IMR-90 (cell line): Measurements from ENCODE around the gene PEX10. TPM values are rescaled to one million over a fixed set of nuclear protein-coding genes. Genes with fewer than 3 reads are reported as not detected.

Source experiments
- ATAC-seq: fragments of 200-7000 bp; cut with Tn5 transposase; 2 replicates; pipeline ENCODE4 v1.9.1; 2020; ENCODE audit warnings: low read depth, mild to moderate bottlenecking, moderate library complexity
- BruUV-seq: library from RNA; stranded (reverse); fragments of 400-500 nt; replicated peaks from 2 replicates; lab custom pipeline; 2021; lab: Mats Ljungman, UMichigan
- CTCF ChIA-PET: fragments of 300-600 bp; formaldehyde crosslinking; extraction: SDS; loops from one replicate; lab custom pipeline; 2021; ENCODE audit warnings: antibody characterized with exemption; lab: Yijun Ruan, JAX
- POLR2A ChIA-PET: fragments of 300-600 bp; sonication (Branson Sonifier 250); formaldehyde crosslinking; loops from one replicate; lab custom pipeline; 2022; ENCODE audit warnings: antibody characterized with exemption; ENCODE audit not compliant: unreplicated experiment; lab: Charles Lee
- DNase-seq: peaks from one replicate; pipeline ENCODE4 v3.0.0; 2013
- H2AFZ ChIP-seq: replicated peaks from 2 replicates; pipeline ENCODE3; 2013; ENCODE audit warnings: low read length, mild to moderate bottlenecking; ENCODE audit not compliant: poor library complexity
- H2AK5ac ChIP-seq: 2 replicates; pipeline ENCODE4 v1.6.1; 2013; ENCODE audit warnings: low read depth, low read length, inconsistent platforms
- H2AK9ac ChIP-seq: replicated peaks from 2 replicates; pipeline ENCODE3; 2013; ENCODE audit warnings: mild to moderate bottlenecking, low read depth, low read length, moderate library complexity; ENCODE audit not compliant: poor library complexity
- H2BK120ac ChIP-seq: 2 replicates; pipeline ENCODE4 v1.6.1; 2013; ENCODE audit warnings: low read depth, low read length, inconsistent platforms
- H2BK15ac ChIP-seq: 3 replicates; pipeline ENCODE4 v1.6.1; 2013; ENCODE audit warnings: low read depth, low read length, inconsistent platforms
- H2BK20ac ChIP-seq: 2 replicates; pipeline ENCODE4 v1.6.1; 2013; ENCODE audit warnings: low read depth, mild to moderate bottlenecking, inconsistent platforms, low read length, moderate library complexity
- H2BK5ac ChIP-seq: 2 replicates; pipeline ENCODE4 v1.6.1; 2013; ENCODE audit warnings: mild to moderate bottlenecking, low read depth, low read length, inconsistent platforms; ENCODE audit not compliant: poor library complexity, severe bottlenecking
- H3K14ac ChIP-seq: replicated peaks from 2 replicates; pipeline ENCODE4 v1.6.1; 2013; ENCODE audit warnings: low read depth, low read length, inconsistent platforms
- H3K18ac ChIP-seq: 2 replicates; pipeline ENCODE4 v1.6.1; 2013; ENCODE audit warnings: low read depth, low read length, control low read depth
- H3K23ac ChIP-seq: 2 replicates; pipeline ENCODE4 v1.6.1; 2013; ENCODE audit warnings: low read depth, low read length, inconsistent platforms
- H3K27ac ChIP-seq: 2 replicates; pipeline ENCODE4 v1.5.1; 2013; ENCODE audit warnings: mild to moderate bottlenecking, control low read depth, low read length; ENCODE audit not compliant: insufficient read depth
- H3K27me3 ChIP-seq: 2 replicates; pipeline ENCODE4 v1.6.1; 2013; ENCODE audit warnings: low read length; ENCODE audit not compliant: control insufficient read depth, insufficient read depth
- H3K36me3 ChIP-seq: 2 replicates; pipeline ENCODE4 v1.6.1; 2013; ENCODE audit warnings: low read length, mixed read lengths; ENCODE audit not compliant: control insufficient read depth, insufficient read depth
- H3K4ac ChIP-seq: 2 replicates; pipeline ENCODE4 v1.6.1; 2013; ENCODE audit warnings: low read depth, low read length, inconsistent platforms
- H3K4me1 ChIP-seq: 2 replicates; pipeline ENCODE4 v1.6.1; 2013; ENCODE audit warnings: low read length, mixed read lengths; ENCODE audit not compliant: control insufficient read depth, insufficient read depth
- H3K4me2 ChIP-seq: 2 replicates; pipeline ENCODE4 v1.6.1; 2013; ENCODE audit warnings: low read depth, mild to moderate bottlenecking, control low read depth, low read length, moderate library complexity
- H3K4me3 ChIP-seq: 2 replicates; pipeline ENCODE4 v1.5.1; 2013; ENCODE audit warnings: low read depth, mild to moderate bottlenecking, control low read depth, low read length, moderate library complexity; ENCODE audit not compliant: insufficient read depth
- H3K56ac ChIP-seq: 2 replicates; pipeline ENCODE4 v1.6.1; 2013; ENCODE audit warnings: low read length, inconsistent platforms; ENCODE audit not compliant: insufficient read depth; ENCODE audit errors: extremely low read depth
- H3K79me1 ChIP-seq, 2 experiments: 2 replicates each; pipeline ENCODE4 v1.6.1; 2013; ENCODE audit warnings: low read length in 2 of 2, inconsistent platforms in 1 of 2, low read depth in 1 of 2
- H3K9ac ChIP-seq: 2 replicates; pipeline ENCODE4 v1.6.1; 2013; ENCODE audit warnings: low read depth, low read length, control low read depth
- H3K9me1 ChIP-seq: 2 replicates; pipeline ENCODE4 v1.6.1; 2013; ENCODE audit warnings: low read length, inconsistent platforms; ENCODE audit not compliant: insufficient read depth
- H3K9me3 ChIP-seq: 2 replicates; pipeline ENCODE4 v1.6.1; 2013; ENCODE audit warnings: low read length; ENCODE audit not compliant: control insufficient read depth, insufficient read depth
- H4K20me1 ChIP-seq: 2 replicates; pipeline ENCODE4 v1.6.1; 2013; ENCODE audit warnings: low read length, inconsistent platforms; ENCODE audit not compliant: insufficient read depth
- H4K5ac ChIP-seq: 2 replicates; pipeline ENCODE4 v1.6.1; 2013; ENCODE audit warnings: mild to moderate bottlenecking, low read depth, low read length, control low read depth
- H4K8ac ChIP-seq, 2 experiments: 2 replicates each; pipeline ENCODE4 v1.6.1; 2013; ENCODE audit warnings: low read depth in 2 of 2, low read length in 2 of 2, control low read depth in 1 of 2, inconsistent platforms in 1 of 2
- H4K91ac ChIP-seq: 2 replicates; pipeline ENCODE4 v1.6.1; 2013; ENCODE audit warnings: low read depth, low read length, inconsistent platforms; ENCODE audit not compliant: insufficient read depth
- BHLHE40 ChIP-seq: fragments of 150-350 bp; IDR thresholded peaks from 2 replicates; pipeline ENCODE4 v1.6.1; 2016; ENCODE audit warnings: mild to moderate bottlenecking, low read depth, low read length
- CEBPB ChIP-seq: IDR thresholded peaks from 2 replicates; pipeline ENCODE4 v1.6.1; 2012; ENCODE audit warnings: low read depth, low read length, improper control_type of control experiment
- CHD1 ChIP-seq: IDR thresholded peaks from 2 replicates; pipeline ENCODE4 v1.6.1; 2012; ENCODE audit warnings: low read depth, low read length, improper control_type of control experiment
- FOS ChIP-seq: fragments of 150-350 bp; IDR thresholded peaks from 2 replicates; pipeline ENCODE4 v1.6.1; 2016; ENCODE audit warnings: low read depth, low read length
- MAFK ChIP-seq: IDR thresholded peaks from 2 replicates; pipeline ENCODE4 v1.6.1; 2012; ENCODE audit warnings: low read depth, low read length, improper control_type of control experiment
- MAZ ChIP-seq: IDR thresholded peaks from 2 replicates; pipeline ENCODE4 v1.6.1; 2012; ENCODE audit warnings: low read depth, mild to moderate bottlenecking, low read length, improper control_type of control experiment, moderate library complexity, borderline replicate concordance
- MXI1 ChIP-seq: IDR thresholded peaks from 2 replicates; pipeline ENCODE4 v1.6.1; 2012; ENCODE audit warnings: low read depth, mild to moderate bottlenecking, low read length, moderate library complexity, borderline replicate concordance
- RFX5 ChIP-seq: IDR thresholded peaks from 2 replicates; pipeline ENCODE4 v1.8.0; 2012; ENCODE audit warnings: low read depth, mild to moderate bottlenecking, low read length, moderate library complexity
- SMC3 ChIP-seq: fragments of 150-350 bp; IDR thresholded peaks from 2 replicates; pipeline ENCODE4 v1.6.1; 2016; ENCODE audit warnings: low read depth, mild to moderate bottlenecking, antibody characterized with exemption, low read length, moderate library complexity
- USF2 ChIP-seq: fragments of 150-350 bp; IDR thresholded peaks from 2 replicates; pipeline ENCODE4 v1.6.1; 2017; ENCODE audit warnings: mild to moderate bottlenecking, antibody characterized with exemption, low read length, low read depth
- WGBS, 2 experiments: methylation state at CpG; one replicate each; pipeline versions ENCODE4 v1.1.5 to v1.1.7; 2013; ENCODE audit warnings: missing lambda C conversion rate in 2 of 2; ENCODE audit not compliant: insufficient read length in 1 of 2; ENCODE audit errors: extremely low coverage in 2 of 2; 5-methylcytosine and 5-hydroxymethylcytosine counted together
- dilution Hi-C: fragments of 300-500 bp; cut with HindIII; formaldehyde crosslinking; loops from one replicate; pipeline ENCODE4 v1.14.3; 2018; ENCODE audit warnings: low sequenced_read_pairs; ENCODE audit not compliant: unreplicated experiment
- in situ Hi-C: fragments of 300-500 bp; cut with MboI; formaldehyde crosslinking; loops from 3 replicates; pipeline ENCODE4 v1.14.3; 2019; ENCODE audit warnings: low sequenced_read_pairs, inconsistent platforms, mixed read lengths
- intact Hi-C: fragments of 100-400 bp; cut with micrococcal nuclease; formaldehyde crosslinking; loops from 2 replicates; pipeline ENCODE4 v1.10.0; 2022
- polyA plus RNA-seq, 3 experiments: library from polyadenylated mRNA; depleted of rRNA; stranded (reverse); fragments of >200 nt; gene quantifications; 2 replicates each; pipeline ENCODE4 v1.2.3, GENCODE V29; 2012; ENCODE audit warnings: low replicate concordance in 1 of 3
- total RNA-seq: library from RNA; depleted of rRNA; stranded (reverse); fragments of >200 nt; gene quantifications from 2 replicates; pipeline ENCODE4 v1.2.3, GENCODE V29; 2012

Gene PEX10
- total and polyA plus RNA-seq, 2 of the 4 experiments (the other 2 are of a cell fraction), result 16.9 to 19.7 TPM

DNA sequence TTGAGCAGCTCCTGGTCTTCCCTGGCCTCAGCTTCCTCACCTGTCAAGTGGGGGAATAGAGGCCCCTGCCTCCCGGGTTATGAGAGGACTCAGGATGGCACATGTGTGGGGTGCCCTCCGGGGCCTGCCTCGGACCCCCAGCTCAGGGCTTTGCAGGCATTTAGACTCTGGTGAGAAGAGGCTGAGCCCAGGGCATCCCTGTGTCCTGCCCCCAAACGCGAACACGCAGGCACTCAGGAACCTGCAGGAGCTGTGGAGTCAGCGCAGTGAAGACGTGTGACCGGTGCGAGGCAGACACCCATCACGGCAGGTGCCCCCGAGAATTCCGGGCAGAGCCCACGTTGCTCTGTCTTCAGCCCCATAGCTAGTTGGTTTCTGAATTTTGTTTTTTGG is 5.5 kb upstream of the PEX10 start:
- no peak overlapping the region for H2BK5ac ChIP-seq
- H3K4ac ChIP-seq, result no peak overlapping the region
- no peak overlapping the region for H2AFZ ChIP-seq
- H4K20me1 ChIP-seq, result no peaks in the 10 kb centered on the region
- BruUV-seq, result no TSS peak
- H4K8ac ChIP-seq, result no peak overlapping the region
- POLR2A ChIA-PET, result no interaction called here
- H3K9ac ChIP-seq, result no peak overlapping the region
- H3K14ac ChIP-seq, result no peak overlapping the region
- H2AK9ac ChIP-seq, result no peak overlapping the region
- H2BK120ac ChIP-seq, result no peak overlapping the region
- in situ Hi-C loops, result loop anchor here (25.0 kb wide), 1 partner anchor 894 kb away; no protein-coding TSS in a partner anchor
- H3K27ac ChIP-seq, result no peak overlapping the region
- no peak overlapping the region for H3K4me3 ChIP-seq
- no peak overlapping the region for H4K91ac ChIP-seq
- H2AK5ac ChIP-seq, result no peak overlapping the region
- intact Hi-C loops, result loop anchor here (10.0 kb wide), 1 partner anchor 897 kb away; no protein-coding TSS in a partner anchor
- no peak overlapping the region for H2BK15ac ChIP-seq
- no peak for DNase-seq
- no peak overlapping the region for H2BK20ac ChIP-seq
- CTCF ChIA-PET, result interaction anchor here (1.4 kb wide), 1 partner anchor 1006 kb away, joined by 5 read pairs; no protein-coding TSS in a partner anchor
- H3K23ac ChIP-seq, result no peak overlapping the region
- peaks cover 0 to 14% of the 10 kb centered on the region in 2 experiments; a peak in 1 of 4 replicates for H3K79me1 ChIP-seq
- no peak overlapping the region for H3K56ac ChIP-seq
- peaks cover 5% of the 10 kb centered on the region; the same call in 1 of the 2 replicates for H3K27me3 ChIP-seq
- no peak for ATAC-seq
- H3K36me3 ChIP-seq, result no peaks in the 10 kb centered on the region
- H3K4me1 ChIP-seq, result peaks cover 9% of the 10 kb centered on the region
- WGBS, 2 experiments, result 66% methylated on average over 12 of the region's 14 CpGs; no CpG with 5 or more reads in 1 of the 2 experiments
- TF ChIP-seq MXI1, result no peak
- TF ChIP-seq CEBPB, result no peak
- no peak for TF ChIP-seq BHLHE40
- TF ChIP-seq MAFK, result no peak
- no peak for TF ChIP-seq CHD1
- no peak for TF ChIP-seq RFX5
- TF ChIP-seq USF2, result no peak
- no peak for TF ChIP-seq FOS
- no peak for TF ChIP-seq SMC3
- no peak for TF ChIP-seq MAZ
- no peak overlapping the region for H3K18ac ChIP-seq
- H3K4me2 ChIP-seq, result no peak overlapping the region
- no peaks in the 10 kb centered on the region for H3K9me1 ChIP-seq
- no peak overlapping the region for H4K5ac ChIP-seq
- dilution Hi-C loops, result no loop called here
- H3K9me3 ChIP-seq, result peaks cover 2% of the 10 kb centered on the region; the same call in 1 of the 2 replicates
